Measurements from ENCODE around the gene TM9SF1. TPM values are rescaled to one million over a fixed set of nuclear protein-coding genes. Genes with fewer than 3 reads are reported as not detected.

The TM9SF1 gene
- total and polyA plus RNA-seq, 9 of the 15 experiments (the other 6 are each of a cell fraction or from before 2014, with no cell fraction given) = 5.3 to 20.3 (median 11.8) TPM

DNA sequence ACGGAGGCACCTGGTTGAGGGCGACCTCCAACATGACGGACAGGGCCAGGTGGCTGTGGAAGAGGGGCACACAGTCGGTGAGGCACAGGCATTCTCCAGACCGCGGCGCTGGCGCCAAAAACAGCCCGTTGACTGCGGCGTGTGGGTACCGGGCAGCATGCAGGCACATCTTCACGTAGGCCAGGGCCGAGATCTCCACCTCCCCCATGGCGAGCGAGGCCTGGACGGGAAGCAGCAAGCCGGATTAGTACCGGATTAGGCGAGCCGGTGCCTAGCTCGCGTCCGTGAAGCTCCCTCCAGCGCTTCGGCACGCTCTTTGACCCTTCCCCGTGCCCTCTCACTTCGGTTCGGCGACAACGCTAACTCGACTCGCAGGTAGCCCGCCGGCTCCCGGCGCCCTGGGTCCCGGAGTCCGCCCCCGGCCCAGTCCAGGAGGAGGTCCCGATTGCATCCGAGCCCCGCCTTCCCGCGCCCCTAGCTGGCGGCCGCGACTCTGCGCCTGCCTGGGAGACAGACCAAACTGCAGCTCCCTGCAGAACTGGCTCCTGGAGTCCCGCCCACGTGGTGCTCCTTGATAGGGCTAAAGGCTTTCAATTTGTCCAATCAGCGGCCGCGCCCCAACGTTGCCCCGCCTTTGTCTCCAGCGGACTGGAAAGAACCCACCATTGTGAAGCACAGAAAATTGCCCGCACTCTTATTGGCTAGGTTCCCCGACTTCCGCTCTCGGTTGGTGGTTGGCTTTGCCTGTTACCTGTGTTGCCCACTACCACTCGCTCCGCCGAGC lies 54.0 kb downstream of the TM9SF1 start, which contains the start of gene EMC9 (continued):
- TF ChIP-seq RB1 (IDR thresholded peaks at IDR 0.05; ENCODE audit: low read depth) = no peak
- TF ChIP-seq ZNF778 (CRISPR knock-in tag; IDR thresholded peaks at IDR 0.05) = no peak
- no peak for TF ChIP-seq TCF3 (CRISPR knock-in tag; IDR thresholded peaks at IDR 0.05)
- TF ChIP-seq MAZ (CRISPR knock-in tag; conservative IDR thresholded peaks at IDR 0.05 in 1 of 2, IDR thresholded peaks at IDR 0.05 in 1 of 2) = peak; percentile 32 to 47
- no peak for TF ChIP-seq CEBPB (tag; IDR thresholded peaks at IDR 0.05)
- TF ChIP-seq XRCC5 (IDR thresholded peaks at IDR 0.05; ENCODE audit: low read depth, low read length) = 0 out of 2 replicates have a peak, but pooled peaks have one; percentile 40
- TF ChIP-seq RBM25 (IDR thresholded peaks at IDR 0.05; ENCODE audit: low read depth, low read length, severe bottlenecking) = peak; percentile 58
- no peak for TF ChIP-seq SIRT6 (IDR thresholded peaks at IDR 0.05; ENCODE audit: low read depth, low read length)
- TF ChIP-seq, protein P1, sequence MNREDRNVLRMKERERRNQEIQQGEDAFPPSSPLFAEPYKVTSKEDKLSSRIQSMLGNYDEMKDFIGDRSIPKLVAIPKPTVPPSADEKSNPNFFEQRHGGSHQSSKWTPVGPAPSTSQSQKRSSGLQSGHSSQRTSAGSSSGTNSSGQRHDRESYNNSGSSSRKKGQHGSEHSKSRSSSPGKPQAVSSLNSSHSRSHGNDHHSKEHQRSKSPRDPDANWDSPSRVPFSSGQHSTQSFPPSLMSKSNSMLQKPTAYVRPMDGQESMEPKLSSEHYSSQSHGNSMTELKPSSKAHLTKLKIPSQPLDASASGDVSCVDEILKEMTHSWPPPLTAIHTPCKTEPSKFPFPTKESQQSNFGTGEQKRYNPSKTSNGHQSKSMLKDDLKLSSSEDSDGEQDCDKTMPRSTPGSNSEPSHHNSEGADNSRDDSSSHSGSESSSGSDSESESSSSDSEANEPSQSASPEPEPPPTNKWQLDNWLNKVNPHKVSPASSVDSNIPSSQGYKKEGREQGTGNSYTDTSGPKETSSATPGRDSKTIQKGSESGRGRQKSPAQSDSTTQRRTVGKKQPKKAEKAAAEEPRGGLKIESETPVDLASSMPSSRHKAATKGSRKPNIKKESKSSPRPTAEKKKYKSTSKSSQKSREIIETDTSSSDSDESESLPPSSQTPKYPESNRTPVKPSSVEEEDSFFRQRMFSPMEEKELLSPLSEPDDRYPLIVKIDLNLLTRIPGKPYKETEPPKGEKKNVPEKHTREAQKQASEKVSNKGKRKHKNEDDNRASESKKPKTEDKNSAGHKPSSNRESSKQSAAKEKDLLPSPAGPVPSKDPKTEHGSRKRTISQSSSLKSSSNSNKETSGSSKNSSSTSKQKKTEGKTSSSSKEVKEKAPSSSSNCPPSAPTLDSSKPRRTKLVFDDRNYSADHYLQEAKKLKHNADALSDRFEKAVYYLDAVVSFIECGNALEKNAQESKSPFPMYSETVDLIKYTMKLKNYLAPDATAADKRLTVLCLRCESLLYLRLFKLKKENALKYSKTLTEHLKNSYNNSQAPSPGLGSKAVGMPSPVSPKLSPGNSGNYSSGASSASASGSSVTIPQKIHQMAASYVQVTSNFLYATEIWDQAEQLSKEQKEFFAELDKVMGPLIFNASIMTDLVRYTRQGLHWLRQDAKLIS (CRISPR knock-in tag; IDR thresholded peaks at IDR 0.05) = no peak
- TF ChIP-seq, protein P2, sequence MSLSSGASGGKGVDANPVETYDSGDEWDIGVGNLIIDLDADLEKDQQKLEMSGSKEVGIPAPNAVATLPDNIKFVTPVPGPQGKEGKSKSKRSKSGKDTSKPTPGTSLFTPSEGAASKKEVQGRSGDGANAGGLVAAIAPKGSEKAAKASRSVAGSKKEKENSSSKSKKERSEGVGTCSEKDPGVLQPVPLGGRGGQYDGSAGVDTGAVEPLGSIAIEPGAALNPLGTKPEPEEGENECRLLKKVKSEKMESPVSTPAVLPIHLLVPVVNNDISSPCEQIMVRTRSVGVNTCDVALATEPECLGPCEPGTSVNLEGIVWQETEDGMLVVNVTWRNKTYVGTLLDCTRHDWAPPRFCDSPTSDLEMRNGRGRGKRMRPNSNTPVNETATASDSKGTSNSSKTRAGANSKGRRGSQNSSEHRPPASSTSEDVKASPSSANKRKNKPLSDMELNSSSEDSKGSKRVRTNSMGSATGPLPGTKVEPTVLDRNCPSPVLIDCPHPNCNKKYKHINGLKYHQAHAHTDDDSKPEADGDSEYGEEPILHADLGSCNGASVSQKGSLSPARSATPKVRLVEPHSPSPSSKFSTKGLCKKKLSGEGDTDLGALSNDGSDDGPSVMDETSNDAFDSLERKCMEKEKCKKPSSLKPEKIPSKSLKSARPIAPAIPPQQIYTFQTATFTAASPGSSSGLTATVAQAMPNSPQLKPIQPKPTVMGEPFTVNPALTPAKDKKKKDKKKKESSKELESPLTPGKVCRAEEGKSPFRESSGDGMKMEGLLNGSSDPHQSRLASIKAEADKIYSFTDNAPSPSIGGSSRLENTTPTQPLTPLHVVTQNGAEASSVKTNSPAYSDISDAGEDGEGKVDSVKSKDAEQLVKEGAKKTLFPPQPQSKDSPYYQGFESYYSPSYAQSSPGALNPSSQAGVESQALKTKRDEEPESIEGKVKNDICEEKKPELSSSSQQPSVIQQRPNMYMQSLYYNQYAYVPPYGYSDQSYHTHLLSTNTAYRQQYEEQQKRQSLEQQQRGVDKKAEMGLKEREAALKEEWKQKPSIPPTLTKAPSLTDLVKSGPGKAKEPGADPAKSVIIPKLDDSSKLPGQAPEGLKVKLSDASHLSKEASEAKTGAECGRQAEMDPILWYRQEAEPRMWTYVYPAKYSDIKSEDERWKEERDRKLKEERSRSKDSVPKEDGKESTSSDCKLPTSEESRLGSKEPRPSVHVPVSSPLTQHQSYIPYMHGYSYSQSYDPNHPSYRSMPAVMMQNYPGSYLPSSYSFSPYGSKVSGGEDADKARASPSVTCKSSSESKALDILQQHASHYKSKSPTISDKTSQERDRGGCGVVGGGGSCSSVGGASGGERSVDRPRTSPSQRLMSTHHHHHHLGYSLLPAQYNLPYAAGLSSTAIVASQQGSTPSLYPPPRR (CRISPR knock-in tag; IDR thresholded peaks at IDR 0.05; ENCODE audit: borderline replicate concordance) = no peak
- TF ChIP-seq ASH1L (IDR thresholded peaks at IDR 0.05; ENCODE audit: borderline replicate concordance, low read depth, partially characterized antibody) = peak; percentile 83
- no peak for TF ChIP-seq PCBP1 (IDR thresholded peaks at IDR 0.05; ENCODE audit: low read depth, low read length, poor library complexity, severe bottlenecking)
- TF ChIP-seq, protein P3, sequence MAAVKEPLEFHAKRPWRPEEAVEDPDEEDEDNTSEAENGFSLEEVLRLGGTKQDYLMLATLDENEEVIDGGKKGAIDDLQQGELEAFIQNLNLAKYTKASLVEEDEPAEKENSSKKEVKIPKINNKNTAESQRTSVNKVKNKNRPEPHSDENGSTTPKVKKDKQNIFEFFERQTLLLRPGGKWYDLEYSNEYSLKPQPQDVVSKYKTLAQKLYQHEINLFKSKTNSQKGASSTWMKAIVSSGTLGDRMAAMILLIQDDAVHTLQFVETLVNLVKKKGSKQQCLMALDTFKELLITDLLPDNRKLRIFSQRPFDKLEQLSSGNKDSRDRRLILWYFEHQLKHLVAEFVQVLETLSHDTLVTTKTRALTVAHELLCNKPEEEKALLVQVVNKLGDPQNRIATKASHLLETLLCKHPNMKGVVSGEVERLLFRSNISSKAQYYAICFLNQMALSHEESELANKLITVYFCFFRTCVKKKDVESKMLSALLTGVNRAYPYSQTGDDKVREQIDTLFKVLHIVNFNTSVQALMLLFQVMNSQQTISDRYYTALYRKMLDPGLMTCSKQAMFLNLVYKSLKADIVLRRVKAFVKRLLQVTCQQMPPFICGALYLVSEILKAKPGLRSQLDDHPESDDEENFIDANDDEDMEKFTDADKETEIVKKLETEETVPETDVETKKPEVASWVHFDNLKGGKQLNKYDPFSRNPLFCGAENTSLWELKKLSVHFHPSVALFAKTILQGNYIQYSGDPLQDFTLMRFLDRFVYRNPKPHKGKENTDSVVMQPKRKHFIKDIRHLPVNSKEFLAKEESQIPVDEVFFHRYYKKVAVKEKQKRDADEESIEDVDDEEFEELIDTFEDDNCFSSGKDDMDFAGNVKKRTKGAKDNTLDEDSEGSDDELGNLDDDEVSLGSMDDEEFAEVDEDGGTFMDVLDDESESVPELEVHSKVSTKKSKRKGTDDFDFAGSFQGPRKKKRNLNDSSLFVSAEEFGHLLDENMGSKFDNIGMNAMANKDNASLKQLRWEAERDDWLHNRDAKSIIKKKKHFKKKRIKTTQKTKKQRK (IDR thresholded peaks at IDR 0.05; ENCODE audit: borderline replicate concordance, low read depth, low read length) = peak; percentile 54; the same call in 1 of the 2 replicates
